Tibial artery (tissue), 4 donors: ENCODE measurements around the gene HHIP.

Source experiments
- DNase-seq, 2 donors: peaks; one replicate each; pipeline ENCODE4 v3.0.0-alpha.2; 2019
- H3K27ac ChIP-seq, 2 donors: fragments of 200-600 bp; sonication (generic) in 1 of 2; 1 replicate in 1 of 2; 2 replicates in 1 of 2; pipeline ENCODE4 v1.5.1; 2018 to 2019; ENCODE audit warnings: mild to moderate bottlenecking in 1 of 2
- H3K27me3 ChIP-seq, 2 donors: fragments of 200-600 bp; sonication (generic) in 1 of 2; one replicate each; pipeline versions ENCODE4 v1.5.1 to v1.6.0; 2016 to 2019
- H3K36me3 ChIP-seq, 3 donors: fragments of 200-600 bp; sonication (generic) in 2 of 3; one replicate each; pipeline ENCODE4 v1.5.1; 2016 to 2019; ENCODE audit warnings: mild to moderate bottlenecking in 2 of 3
- H3K4me1 ChIP-seq, 4 donors: fragments of 200-600 bp; sonication (generic) in 2 of 4; 1 replicate in 3 of 4; 2 replicates in 1 of 4; pipeline ENCODE4 v1.5.1; 2016 to 2019
- H3K4me3 ChIP-seq, 2 donors: fragments of 200-600 bp; sonication (generic) in 1 of 2; 1 replicate in 1 of 2; 2 replicates in 1 of 2; pipeline ENCODE4 v1.5.1; 2018 to 2019; ENCODE audit warnings: mild to moderate bottlenecking in 2 of 2
- H3K9me3 ChIP-seq, 3 donors: fragments of 200-600 bp; sonication (generic) in 1 of 3; one replicate each; pipeline ENCODE4 v1.5.1; 2016 to 2019
- CTCF ChIP-seq, 2 experiments: fragments of 200-600 bp in 1 of 2; fragments of 450-650 bp in 1 of 2; IDR thresholded peaks; one replicate each; pipeline ENCODE4 v1.5.1; 2017 to 2019; ENCODE audit warnings: antibody characterized with exemption in 2 of 2, mild to moderate bottlenecking in 1 of 2, moderate library complexity in 1 of 2
- intact Hi-C: fragments of 100-400 bp; cut with DNase I; formaldehyde crosslinking; loops from one replicate; pipeline ENCODE4 v1.15.0; 2023; ENCODE audit warnings: low total_unique reads

The HHIP gene

GRCh38 chr4:144621681-144622080 is 24.3 kb upstream of the HHIP start:
- H3K4me1 ChIP-seq = no peaks in the 10 kb centered on the region
- no peaks in the 10 kb centered on the region for H3K36me3 ChIP-seq
- no peaks in the 10 kb centered on the region for H3K27me3 ChIP-seq
- intact Hi-C loops = no loop called here
- no peak for TF ChIP-seq CTCF (IDR thresholded peaks at IDR 0.05)
- H3K4me3 ChIP-seq = no peak overlapping the region
- H3K27ac ChIP-seq = no peak overlapping the region
- no peak for DNase-seq
- H3K9me3 ChIP-seq = no peaks in the 10 kb centered on the region

GRCh38 chr4:144627663-144628076 is 18.3 kb upstream of the HHIP start:
- Histone ChIP-seq H3K4me1 (no peaks in the 10 kb centered on the region), H3K27me3 (no peaks in the 10 kb centered on the region), H3K36me3 (no peaks in the 10 kb centered on the region), H3K9me3 (no peaks in the 10 kb centered on the region), H3K4me3 (no peak overlapping the region), H3K27ac (no peak overlapping the region)
- intact Hi-C loops = no loop called here
- DNase-seq = no peak
- TF ChIP-seq CTCF (IDR thresholded peaks at IDR 0.05) = no peak

GRCh38 chr4:144633215-144633614 is 12.7 kb upstream of the HHIP start:
- Histone ChIP-seq H3K27ac (no peak overlapping the region), H3K4me1 (no peaks in the 10 kb centered on the region), H3K9me3 (no peaks in the 10 kb centered on the region), H3K27me3 (no peaks in the 10 kb centered on the region), H3K36me3 (no peaks in the 10 kb centered on the region), H3K4me3 (no peak overlapping the region)
- intact Hi-C loops = no loop called here
- TF ChIP-seq CTCF (IDR thresholded peaks at IDR 0.05) = no peak
- DNase-seq = no peak

- Histone ChIP-seq H3K4me3 (no peak overlapping the region), H3K27me3 (no peaks in the 10 kb centered on the region), H3K27ac (no peak overlapping the region), H3K4me1 (no peaks in the 10 kb centered on the region), H3K36me3 (no peaks in the 10 kb centered on the region), H3K9me3 (no peaks in the 10 kb centered on the region)
- intact Hi-C loops = no loop called here
- TF ChIP-seq CTCF (IDR thresholded peaks at IDR 0.05) = no peak
- no peak for DNase-seq
Measured at GRCh38 chr4:144634978-144635747, 10.8 kb upstream of the HHIP start.

- H3K36me3 ChIP-seq = no peaks in the 10 kb centered on the region
- no peak for DNase-seq
- H3K4me1 ChIP-seq = peaks cover 0 to 25% (median 13%) of the 10 kb centered on the region in 4 donors
- intact Hi-C loops = no loop called here
- TF ChIP-seq CTCF (IDR thresholded peaks at IDR 0.05) = no peak
- H3K27me3 ChIP-seq = peaks cover 0 to 7% of the 10 kb centered on the region in 2 donors
- no peaks in the 10 kb centered on the region for H3K9me3 ChIP-seq
- no peak overlapping the region for H3K27ac ChIP-seq
- H3K4me3 ChIP-seq = no peak overlapping the region
Measured at GRCh38 chr4:144644368-144645101, 1.4 kb upstream of the HHIP start.
